GM19324 (cell line): ENCODE measurements around the gene LRBA.

Experiments
- ATAC-seq: cut with Tn5 transposase; IDR thresholded peaks from one replicate; pipeline ENCODE4 v1.9.1; 2021; ENCODE audit warnings: mild to moderate bottlenecking, moderate library complexity; ENCODE audit not compliant: unreplicated experiment, low FRiP score

The LRBA gene

GRCh38 chr4:150464523-150464922 is 550.6 kb downstream of the LRBA start:
- ATAC-seq = no peak

- ATAC-seq = no peak
Observed at GRCh38 chr4:150462743-150463142, 552.3 kb downstream of the LRBA start.

GRCh38 chr4:150461957-150462356 is 553.1 kb downstream of the LRBA start:
- ATAC-seq = no peak

- ATAC-seq = no peak
Observed at GRCh38 chr4:150457802-150458201, 557.3 kb downstream of the LRBA start.

DNA sequence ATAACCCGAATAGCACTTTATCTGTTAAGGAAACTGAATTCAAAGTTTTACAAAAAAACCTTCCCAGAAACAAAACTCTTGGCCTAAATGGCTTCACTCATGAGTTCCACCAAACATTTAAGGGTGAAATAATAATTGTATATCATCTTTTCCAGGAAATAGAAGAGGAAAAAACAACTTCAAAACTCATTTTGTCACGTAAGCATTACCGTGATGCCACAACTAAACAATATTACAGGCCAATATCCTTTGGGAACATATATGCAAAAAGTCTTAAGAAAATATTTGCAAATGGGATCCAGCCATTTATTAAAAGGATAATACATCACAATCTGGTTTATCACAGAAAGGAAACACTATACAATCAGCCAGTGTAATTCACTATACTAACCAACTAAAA is 563.2 kb downstream of the LRBA start:
- no peak for ATAC-seq

DNA sequence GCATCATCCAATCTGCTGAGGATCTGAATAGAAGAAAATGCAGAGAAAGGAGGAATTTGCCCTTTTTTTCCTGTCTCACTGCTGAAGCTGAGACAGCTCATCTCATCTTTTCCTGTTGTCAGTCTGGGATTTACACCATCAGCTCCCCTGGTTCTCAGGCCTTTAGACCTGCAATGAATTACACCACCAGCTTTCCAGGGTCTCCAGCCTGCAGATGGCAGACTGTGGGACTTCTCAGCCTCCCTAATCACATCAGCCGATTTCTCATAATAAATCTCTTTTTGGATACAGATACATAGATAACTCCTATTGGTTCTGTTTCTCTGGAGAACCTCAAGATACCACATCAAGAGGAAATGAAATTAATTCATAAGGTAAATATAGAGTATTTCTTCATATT is 567.7 kb downstream of the LRBA start:
- no peak for ATAC-seq

DNA sequence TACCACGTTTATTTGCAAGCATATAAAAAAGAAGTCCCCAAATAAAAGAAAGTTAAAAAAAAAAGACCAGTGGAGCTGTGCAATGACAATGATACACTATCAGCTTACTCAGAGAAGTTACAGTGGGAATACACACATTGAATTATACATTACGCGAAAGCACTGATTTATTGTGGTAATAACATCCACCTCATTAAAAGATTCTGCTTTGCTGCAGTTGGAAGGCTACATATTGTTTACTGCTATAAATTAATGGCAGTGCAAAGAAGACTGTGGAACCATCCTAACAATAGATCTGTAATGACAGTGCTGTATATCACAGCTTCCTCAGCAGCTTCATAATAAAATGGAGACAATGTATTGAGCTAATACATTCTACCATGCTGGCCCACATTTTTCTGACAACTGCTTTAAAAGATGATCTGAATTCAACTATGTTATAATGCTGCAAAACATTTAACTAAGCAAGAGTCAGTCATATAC is 575.6 kb downstream of the LRBA start:
- no peak for ATAC-seq

DNA sequence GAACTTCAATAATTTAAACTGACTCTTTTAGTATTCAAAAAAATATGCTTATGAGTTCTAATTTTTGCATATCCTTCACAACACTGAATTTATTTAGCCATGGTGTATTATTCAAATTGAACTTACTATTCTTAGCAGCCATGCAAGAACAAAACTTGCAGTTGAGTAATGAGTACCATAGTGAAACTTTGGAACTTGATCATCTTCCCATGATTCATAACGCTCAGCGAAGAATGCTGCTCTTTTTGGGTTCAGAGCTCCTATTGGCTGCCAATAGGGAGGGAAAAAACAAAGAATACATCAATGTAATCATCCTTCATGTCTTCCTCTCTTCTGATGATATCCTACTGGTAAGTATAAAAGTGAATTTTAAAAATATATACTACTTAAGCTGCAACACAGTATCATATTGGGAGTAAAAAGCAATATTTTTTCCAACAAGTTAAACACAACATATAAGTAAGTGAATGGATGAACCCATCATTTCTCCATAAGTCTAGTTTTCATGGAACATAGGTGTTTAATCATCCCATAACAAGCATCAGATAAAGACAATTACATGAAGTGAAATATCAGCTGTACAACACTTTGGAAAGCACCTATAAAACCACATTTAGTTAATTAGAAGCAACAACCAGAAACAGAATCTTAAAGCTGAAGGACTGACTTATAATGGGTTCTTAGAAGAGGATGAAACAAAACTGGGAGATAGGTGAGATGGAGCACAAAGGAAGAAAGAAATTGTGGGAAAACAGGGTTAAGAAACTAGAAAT is 578.3 kb downstream of the LRBA start:
- no peak for ATAC-seq

- no peak for ATAC-seq
Observed at GRCh38 chr4:150431221-150431620, 583.9 kb downstream of the LRBA start.

DNA sequence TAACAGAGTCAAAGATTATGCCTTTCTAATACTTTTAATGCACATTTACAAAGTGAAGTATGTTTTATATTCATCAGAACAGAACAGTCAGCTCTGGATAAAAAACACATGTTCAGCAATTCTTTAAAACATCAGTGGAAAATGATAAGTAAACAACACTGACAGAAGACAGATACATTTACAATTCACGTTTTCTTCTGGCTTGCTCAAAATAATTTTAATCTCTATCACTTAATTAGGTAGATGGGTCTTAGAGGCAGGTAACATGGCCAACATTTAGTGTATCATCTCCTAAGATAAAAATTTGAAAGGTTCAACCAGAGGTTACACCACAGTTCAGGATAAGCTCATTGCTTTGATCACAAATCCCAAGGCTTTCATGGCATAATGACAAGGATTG is 589.9 kb downstream of the LRBA start:
- no peak for ATAC-seq

- no peak for ATAC-seq
Observed at GRCh38 chr4:150423503-150423902, 591.6 kb downstream of the LRBA start.

DNA sequence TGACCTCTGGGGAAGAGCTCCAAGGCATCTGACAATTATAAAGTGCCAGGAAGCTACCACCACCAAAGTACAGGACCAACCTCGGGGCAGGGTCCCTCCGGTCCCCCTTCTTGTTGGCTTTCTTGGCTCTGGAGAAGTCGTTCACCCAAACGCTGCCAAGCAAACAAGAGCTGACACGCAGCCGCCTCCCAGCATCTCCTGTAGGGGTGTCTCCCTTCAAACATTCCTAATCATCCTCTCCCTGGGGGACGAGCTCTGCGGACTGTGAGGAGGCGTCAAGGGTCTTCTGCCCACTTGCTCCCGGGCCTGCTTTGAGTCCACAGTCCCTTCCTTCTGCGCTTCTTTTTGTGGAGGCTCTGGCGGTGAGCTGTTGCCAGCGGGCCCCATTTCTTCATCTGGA is 592.0 kb downstream of the LRBA start:
- ATAC-seq = no peak

DNA sequence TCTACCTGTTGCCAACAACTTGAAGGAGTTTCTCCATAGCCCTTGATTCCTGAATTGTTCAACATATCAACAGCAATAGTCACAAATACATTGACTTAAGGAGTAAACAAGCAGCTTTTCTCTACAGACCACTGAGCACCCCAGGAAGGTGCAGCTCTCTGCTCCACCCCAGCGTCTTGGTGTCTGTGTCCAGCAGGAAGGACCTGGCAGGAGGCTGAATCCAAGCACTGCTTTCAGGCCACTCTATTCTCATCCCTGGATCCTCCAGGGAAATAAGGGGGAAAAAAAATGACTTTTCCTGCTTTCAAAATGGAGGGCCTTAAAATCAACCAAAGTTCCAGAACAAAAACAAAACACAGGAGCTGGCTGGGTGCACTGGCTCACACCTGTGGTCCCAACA is 593.5 kb downstream of the LRBA start:
- no peak for ATAC-seq

- no peak for ATAC-seq
Observed at GRCh38 chr4:150419939-150420338, 595.1 kb downstream of the LRBA start.

- no peak for ATAC-seq
Observed at GRCh38 chr4:150418757-150419410, 596.2 kb downstream of the LRBA start.

DNA sequence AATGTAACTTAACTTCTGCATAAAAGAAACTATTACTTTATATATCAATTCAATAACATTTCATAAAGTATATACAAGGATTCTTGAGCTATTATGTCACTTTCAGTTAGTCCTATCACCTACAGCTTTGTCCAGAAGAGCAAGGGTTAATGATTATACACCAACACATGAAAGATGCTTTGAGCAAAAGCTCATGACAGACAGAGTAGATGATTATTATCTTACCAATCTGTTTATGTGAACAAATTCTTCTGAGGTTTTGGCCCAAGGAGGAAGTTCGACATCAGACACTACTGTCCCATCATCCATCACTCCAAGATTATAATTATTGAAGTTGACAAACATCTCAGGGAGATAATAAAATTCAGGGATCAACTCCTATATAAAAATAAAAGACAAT is 599.9 kb downstream of the LRBA start:
- no peak for ATAC-seq

- no peak for ATAC-seq
Observed at GRCh38 chr4:150411520-150411919, 603.6 kb downstream of the LRBA start.

- ATAC-seq = peak; percentile 91
Observed at GRCh38 chr4:150402871-150403272, 612.2 kb downstream of the LRBA start.

GRCh38 chr4:150401083-150401687 is 613.9 kb downstream of the LRBA start:
- no peak for ATAC-seq

GRCh38 chr4:150395872-150396271 is 619.2 kb downstream of the LRBA start:
- no peak for ATAC-seq

DNA sequence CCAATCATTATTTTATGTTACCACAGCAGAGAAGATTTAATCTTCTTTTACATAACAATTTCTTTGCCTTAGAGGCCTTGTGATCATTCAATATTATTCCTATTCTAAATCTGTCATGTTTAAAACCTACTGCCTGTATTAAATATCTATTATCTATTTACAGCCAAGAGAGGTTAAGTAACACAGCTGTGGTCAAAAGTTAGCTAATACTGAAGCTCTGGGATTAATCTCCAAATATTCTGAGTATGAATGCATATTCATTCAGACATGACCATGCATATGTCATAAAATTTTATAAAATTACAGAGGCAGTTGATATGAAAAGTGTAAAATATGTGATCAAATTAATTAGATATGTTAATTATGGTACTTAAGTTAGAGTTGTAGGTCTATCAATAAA is 621.0 kb downstream of the LRBA start:
- ATAC-seq = no peak

DNA sequence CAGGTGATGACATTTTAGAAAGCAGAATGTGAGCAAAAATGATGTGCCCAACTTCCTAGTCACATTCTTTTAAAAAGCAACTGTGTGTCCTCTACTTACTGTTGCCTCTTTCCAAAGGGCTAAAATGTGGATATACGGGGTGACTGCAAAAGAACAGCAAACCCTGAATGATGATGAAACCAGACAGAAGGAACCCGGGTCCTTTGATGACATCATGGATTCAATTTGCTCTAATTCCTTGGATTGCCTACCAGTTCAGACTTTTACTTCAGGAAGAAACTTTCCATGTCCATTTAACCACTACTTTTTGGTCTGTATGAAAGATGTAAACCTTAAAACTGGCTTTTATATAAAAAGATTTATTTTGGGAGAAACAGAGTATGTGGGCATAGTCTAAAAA is 624.0 kb downstream of the LRBA start:
- ATAC-seq = no peak
